AG04450 (cell line): Measurements from ENCODE around the gene PSMD1. TPM values are rescaled to one million over a fixed set of nuclear protein-coding genes. Genes with fewer than 3 reads are reported as not detected.
A peak's percentile ranks its signal among the peaks of the same experiment; 100 is the strongest.

Source experiments
- CTCF ChIA-PET: fragments of 300-600, 350-600 bp; formaldehyde crosslinking; extraction: SDS; loops from one replicate; lab custom pipeline; 2022; ENCODE audit warnings: antibody characterized with exemption, inconsistent platforms; lab: Charles Lee
- POLR2A ChIA-PET: fragments of 350-600 bp; formaldehyde crosslinking; extraction: SDS; loops from one replicate; lab custom pipeline; 2021; ENCODE audit warnings: antibody characterized with exemption, inconsistent platforms; lab: Yijun Ruan, JAX
- DNase-seq: peaks from one replicate; pipeline ENCODE4 v3.0.0-alpha.2; 2011; ENCODE audit warnings: low read depth, low spot score
- H3K27ac ChIP-seq: one replicate; pipeline ENCODE4 v1.5.1; 2012; ENCODE audit warnings: low read depth, low read length, control low read depth
- H3K27me3 ChIP-seq: one replicate; pipeline ENCODE4 v1.6.0; 2012; ENCODE audit warnings: low read length; ENCODE audit not compliant: control insufficient read depth, insufficient read depth
- H3K4me3 ChIP-seq: 2 replicates; pipeline ENCODE4 v1.5.1; 2011; ENCODE audit warnings: mild to moderate bottlenecking, low read depth, low read length, control low read depth
- H3K9me3 ChIP-seq: 2 replicates; pipeline ENCODE4 v1.5.1; 2012; ENCODE audit warnings: low read length; ENCODE audit not compliant: control insufficient read depth, insufficient read depth
- CTCF ChIP-seq: IDR thresholded peaks from 2 replicates; pipeline ENCODE4 v1.5.1; 2011; ENCODE audit warnings: low read depth, low read length, control low read depth, inconsistent platforms
- polyA plus RNA-seq: library from polyadenylated mRNA; depleted of rRNA; stranded (reverse); fragments of >200 nt; gene quantifications from 2 replicates; pipeline ENCODE4 v1.2.3, GENCODE V29; 2011

PSMD1 gene
- polyA plus RNA-seq, 1 experiment: 211 TPM

- DNase-seq: no peak
- CTCF ChIA-PET: interaction anchor here (0.8 to 1.8 kb wide), 3 partner anchors 21 to 102 kb away, joined by 5 to 7 read pairs (median 5); no protein-coding TSS in a partner anchor
- Histone ChIP-seq H3K4me3 (peak within 1 kb of the TSS; percentile 7; the same call in 1 of the 2 replicates), H3K27ac (no peak within 1 kb of the TSS), H3K27me3 (no peaks in the 10 kb centered on the region), H3K9me3 (no peaks in the 10 kb centered on the region)
- TF ChIP-seq CTCF: no peak
- POLR2A ChIA-PET: no interaction called here
Observed at GRCh38 chr2:231124838-231125568, 68.3 kb downstream of the PSMD1 start, which contains the start of gene HTR2B. TSS of gene HTR2B (minus strand) at chr2:231125042. CDS start at chr2:231123764, 1,278 bp downstream.

GRCh38 chr2:231126123-231126522 lies 69.5 kb downstream of the PSMD1 start:
- POLR2A ChIA-PET: no interaction called here
- CTCF ChIA-PET: interaction anchor here (1.4 kb wide), 1 partner anchor 67 kb away, joined by 7 read pairs; no protein-coding TSS in a partner anchor
- Histone ChIP-seq H3K4me3 (no peak overlapping the region), H3K27me3 (no peaks in the 10 kb centered on the region), H3K9me3 (no peaks in the 10 kb centered on the region), H3K27ac (no peak overlapping the region)
- TF ChIP-seq CTCF: no peak
- no peak for DNase-seq

GRCh38 chr2:231127480-231127879 lies 70.8 kb downstream of the PSMD1 start:
- TF ChIP-seq CTCF: no peak
- ChIA-PET CTCF (interaction anchor here (0.8 to 4.1 kb wide), 3 partner anchors 65 to 285 kb away, joined by 3 to 13 read pairs (median 7); no protein-coding TSS in a partner anchor), POLR2A (no interaction called here)
- DNase-seq: no peak
- no peaks in the 10 kb centered on the region; the same call in 1 of the 2 replicates for H3K9me3 ChIP-seq
- H3K4me3 ChIP-seq: no peak overlapping the region
- no peaks in the 10 kb centered on the region for H3K27me3 ChIP-seq
- no peak overlapping the region for H3K27ac ChIP-seq

GRCh38 chr2:231127936-231128335 lies 71.3 kb downstream of the PSMD1 start:
- CTCF ChIA-PET: interaction anchor here (0.8 to 4.1 kb wide), 3 partner anchors 64 to 285 kb away, joined by 3 to 13 read pairs (median 7); no protein-coding TSS in a partner anchor
- no peak overlapping the region for H3K4me3 ChIP-seq
- H3K27ac ChIP-seq: no peak overlapping the region
- no peaks in the 10 kb centered on the region; the same call in 1 of the 2 replicates for H3K9me3 ChIP-seq
- POLR2A ChIA-PET: interaction anchor here (0.8 kb wide), 1 partner anchor 34 kb away, joined by 4 read pairs; no protein-coding TSS in a partner anchor
- TF ChIP-seq CTCF: no peak
- H3K27me3 ChIP-seq: no peaks in the 10 kb centered on the region
- DNase-seq: no peak

- DNase-seq: no peak
- Histone ChIP-seq H3K9me3 (no peaks in the 10 kb centered on the region; the same call in 1 of the 2 replicates), H3K27me3 (no peaks in the 10 kb centered on the region), H3K4me3 (no peak overlapping the region), H3K27ac (no peak overlapping the region)
- CTCF ChIA-PET: interaction anchor here (1.0 to 4.1 kb wide), 5 partner anchors 21 to 99 kb away, joined by 3 to 13 read pairs (median 7); no protein-coding TSS in a partner anchor
- no peak for TF ChIP-seq CTCF
- POLR2A ChIA-PET: interaction anchor here (0.8 kb wide), 1 partner anchor 34 kb away, joined by 4 read pairs; no protein-coding TSS in a partner anchor
Observed at GRCh38 chr2:231128541-231128940, 71.9 kb downstream of the PSMD1 start.
